IPS-18a (cell line): ENCODE measurements around the gene RACK1.

Experiments
- H3K27ac ChIP-seq: one replicate; pipeline ENCODE4 v1.5.1; 2013; ENCODE audit warnings: low read length
- H3K27me3 ChIP-seq: one replicate; pipeline ENCODE4 v1.6.1; 2013; ENCODE audit warnings: mild to moderate bottlenecking, low read length; ENCODE audit not compliant: control insufficient read depth, insufficient read depth
- H3K36me3 ChIP-seq: one replicate; pipeline ENCODE4 v1.6.1; 2013; ENCODE audit warnings: low read depth, low read length; ENCODE audit not compliant: control insufficient read depth
- H3K4me1 ChIP-seq: one replicate; pipeline ENCODE4 v1.6.1; 2013; ENCODE audit warnings: low read depth, low read length; ENCODE audit not compliant: control insufficient read depth
- H3K4me3 ChIP-seq: one replicate; pipeline ENCODE4 v1.5.1; 2013; ENCODE audit warnings: low read length
- H3K9ac ChIP-seq: one replicate; pipeline ENCODE4 v1.6.1; 2013; ENCODE audit warnings: mild to moderate bottlenecking, low read length, moderate library complexity
- H3K9me3 ChIP-seq: one replicate; pipeline ENCODE4 v1.6.1; 2013; ENCODE audit warnings: low read depth, low read length; ENCODE audit not compliant: control insufficient read depth

RACK1 gene

GRCh38 chr5:181224390-181225229 lies 19.1 kb downstream of the RACK1 start:
- Histone ChIP-seq H3K4me1 (peaks cover 7% of the 10 kb centered on the region), H3K4me3 (peak overlapping the region; percentile 73), H3K27ac (peak overlapping the region; percentile 61), H3K36me3 (no peaks in the 10 kb centered on the region), H3K9ac (peak overlapping the region; percentile 70), H3K27me3 (no peaks in the 10 kb centered on the region), H3K9me3 (no peaks in the 10 kb centered on the region)

- no peaks in the 10 kb centered on the region for H3K9me3 ChIP-seq
- H3K4me3 ChIP-seq, result peak overlapping the region; percentile 73
- peak overlapping the region; percentile 70 for H3K9ac ChIP-seq
- peaks cover 7% of the 10 kb centered on the region for H3K4me1 ChIP-seq
- no peaks in the 10 kb centered on the region for H3K36me3 ChIP-seq
- no peaks in the 10 kb centered on the region for H3K27me3 ChIP-seq
- peak overlapping the region; percentile 61 for H3K27ac ChIP-seq
Measured at GRCh38 chr5:181223729-181224389, 19.8 kb downstream of the RACK1 start.

GRCh38 chr5:181223058-181223728 lies 20.5 kb downstream of the RACK1 start, which contains the start of gene TRIM41:
Gene TRIM41 (plus strand): TSS chr5:181223281. CDS start chr5:181224000, 719 bp downstream.
- no peaks in the 10 kb centered on the region for H3K27me3 ChIP-seq
- no peaks in the 10 kb centered on the region for H3K9me3 ChIP-seq
- H3K27ac ChIP-seq, result peak within 1 kb of the TSS; percentile 61
- peak within 1 kb of the TSS; percentile 70 for H3K9ac ChIP-seq
- peaks cover 7% of the 10 kb centered on the region for H3K4me1 ChIP-seq
- peak within 1 kb of the TSS; percentile 73 for H3K4me3 ChIP-seq
- no peaks in the 10 kb centered on the region for H3K36me3 ChIP-seq

DNA sequence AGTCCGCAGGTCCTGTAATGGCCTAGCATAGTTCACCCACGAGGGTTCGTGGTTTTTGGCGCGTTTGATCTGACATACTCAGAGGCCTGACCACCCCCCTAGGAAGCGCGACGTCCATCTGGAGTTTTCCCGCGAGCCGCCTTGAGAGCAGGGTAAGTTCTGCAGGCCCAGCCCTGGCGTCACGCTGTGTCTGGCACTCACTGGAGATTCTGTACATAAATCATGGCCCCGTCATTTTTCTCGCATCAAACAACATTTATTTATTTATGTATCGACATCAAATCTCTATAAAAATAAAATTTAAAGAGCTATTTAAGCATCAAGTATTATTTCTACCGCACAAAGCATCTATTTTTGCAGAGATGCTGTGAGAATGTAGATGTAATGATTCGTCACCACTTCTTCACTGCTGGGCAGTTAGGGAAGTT lies 21.1 kb downstream of the RACK1 start:
- Histone ChIP-seq H3K27ac (no peak overlapping the region), H3K36me3 (no peaks in the 10 kb centered on the region), H3K27me3 (peaks cover 4% of the 10 kb centered on the region), H3K9ac (peak overlapping the region; percentile 70), H3K4me1 (peaks cover 11% of the 10 kb centered on the region), H3K4me3 (peak overlapping the region; percentile 73), H3K9me3 (no peaks in the 10 kb centered on the region)

- H3K9me3 ChIP-seq, result no peaks in the 10 kb centered on the region
- H3K27me3 ChIP-seq, result peaks cover 7% of the 10 kb centered on the region
- H3K4me3 ChIP-seq, result peak overlapping the region; percentile 73
- H3K36me3 ChIP-seq, result no peaks in the 10 kb centered on the region
- H3K9ac ChIP-seq, result peak overlapping the region; percentile 70
- H3K4me1 ChIP-seq, result peaks cover 14% of the 10 kb centered on the region
- no peak overlapping the region for H3K27ac ChIP-seq
Measured at GRCh38 chr5:181221792-181222629, 21.7 kb downstream of the RACK1 start.

DNA sequence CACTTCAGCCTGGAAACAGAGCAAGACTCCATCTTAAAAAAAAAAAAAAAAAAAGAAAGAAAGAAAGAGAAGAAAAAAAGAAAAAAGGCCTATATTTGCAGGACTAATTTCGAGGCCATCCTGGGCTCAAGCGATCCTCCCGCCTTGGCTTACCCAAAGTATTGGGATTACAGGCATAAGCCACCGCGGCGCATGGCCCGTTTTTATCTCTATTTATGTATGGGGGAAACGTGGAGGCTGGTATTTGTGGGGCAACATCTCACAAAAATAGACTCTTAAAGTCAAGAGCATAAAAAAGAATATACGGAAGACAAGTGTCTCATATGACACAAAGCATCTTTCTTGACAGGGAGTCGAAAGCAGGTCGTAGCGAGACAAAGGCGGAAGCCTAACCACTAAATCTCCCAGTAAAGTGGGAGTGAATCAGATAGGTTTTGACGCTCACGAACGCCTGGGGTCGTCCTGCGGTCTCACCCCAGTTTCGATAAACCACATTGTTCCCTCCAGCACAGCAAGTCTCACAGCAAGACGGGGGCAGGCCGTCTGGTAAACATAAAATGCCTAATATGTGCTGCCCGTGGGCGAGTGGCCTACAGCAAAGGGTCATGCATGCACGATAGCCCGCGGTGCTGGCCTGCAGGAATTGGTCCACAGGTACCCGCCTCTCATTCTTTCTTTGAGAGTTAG lies 22.5 kb downstream of the RACK1 start:
- H3K9ac ChIP-seq, result no peak overlapping the region
- peaks cover 13% of the 10 kb centered on the region for H3K27me3 ChIP-seq
- H3K27ac ChIP-seq, result no peak overlapping the region
- H3K9me3 ChIP-seq, result no peaks in the 10 kb centered on the region
- peak overlapping the region; percentile 73 for H3K4me3 ChIP-seq
- H3K4me1 ChIP-seq, result peaks cover 14% of the 10 kb centered on the region
- no peaks in the 10 kb centered on the region for H3K36me3 ChIP-seq

DNA sequence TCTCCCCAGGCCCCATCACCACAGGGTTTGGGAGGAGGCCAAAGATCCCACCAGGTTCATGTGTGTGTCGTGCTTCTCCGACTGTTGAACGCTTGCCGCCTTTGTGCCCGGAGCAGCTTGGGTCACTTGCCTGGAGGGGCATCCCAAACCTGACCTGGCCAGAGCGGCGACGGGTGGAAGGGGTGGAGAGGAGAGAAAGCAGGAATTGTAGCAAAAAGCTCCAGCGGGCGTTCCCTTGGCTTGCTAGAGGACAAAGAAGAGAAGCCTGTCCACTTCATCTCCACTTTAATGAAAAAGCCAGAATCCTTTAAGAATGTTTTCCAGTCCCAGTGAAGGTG lies 23.6 kb downstream of the RACK1 start:
- Histone ChIP-seq H3K4me1 (peaks cover 14% of the 10 kb centered on the region), H3K27me3 (peaks cover 18% of the 10 kb centered on the region), H3K9ac (no peak overlapping the region), H3K9me3 (no peaks in the 10 kb centered on the region), H3K4me3 (no peak overlapping the region), H3K36me3 (no peaks in the 10 kb centered on the region), H3K27ac (no peak overlapping the region)

DNA sequence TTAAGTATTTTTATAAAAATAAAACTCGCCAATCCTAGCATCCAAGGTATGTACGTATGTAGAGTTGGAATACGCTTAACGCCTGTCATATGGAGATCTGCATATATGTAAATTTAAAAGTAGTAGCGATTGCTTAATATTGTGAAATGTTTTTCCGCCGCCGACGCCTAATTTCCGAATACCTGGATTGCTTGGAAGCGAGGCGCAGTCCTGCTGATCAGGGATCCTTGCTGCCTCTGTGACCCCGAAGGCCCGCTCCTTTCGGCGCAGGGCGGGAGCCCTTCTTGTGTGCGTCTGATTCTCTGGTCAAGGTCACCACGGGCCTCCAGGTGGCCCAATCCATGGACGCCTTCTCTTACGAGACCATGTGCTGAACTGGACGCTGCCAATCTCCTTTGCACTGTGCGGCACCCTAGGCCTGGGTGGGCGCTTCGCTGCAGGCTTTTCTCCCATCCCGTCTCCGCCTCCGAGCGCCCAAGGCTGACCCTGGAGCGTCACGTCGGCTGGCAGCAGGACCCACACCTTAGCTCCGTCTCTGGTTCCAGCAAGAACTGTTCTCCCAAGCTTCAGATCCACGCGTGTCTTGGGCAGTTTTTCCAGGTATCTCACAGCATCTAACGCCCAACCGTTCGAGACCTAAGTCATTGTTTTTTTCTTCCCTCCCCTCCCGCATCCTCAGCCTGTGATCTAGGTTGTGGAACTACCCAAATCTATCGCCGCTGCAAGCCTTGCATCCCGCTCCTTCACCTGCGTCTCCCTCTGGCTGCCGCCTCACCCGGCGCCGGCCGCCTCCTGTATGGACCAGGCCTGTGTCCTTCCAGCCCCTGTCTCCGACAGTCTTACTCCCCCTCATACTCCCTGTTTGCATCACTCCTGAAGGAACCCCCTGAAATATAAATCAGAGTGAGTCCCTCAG lies 24.2 kb downstream of the RACK1 start:
- Histone ChIP-seq H3K9me3 (no peaks in the 10 kb centered on the region), H3K4me3 (no peak overlapping the region), H3K27ac (no peak overlapping the region), H3K27me3 (peaks cover 18% of the 10 kb centered on the region), H3K36me3 (no peaks in the 10 kb centered on the region), H3K9ac (no peak overlapping the region), H3K4me1 (peaks cover 12% of the 10 kb centered on the region)

DNA sequence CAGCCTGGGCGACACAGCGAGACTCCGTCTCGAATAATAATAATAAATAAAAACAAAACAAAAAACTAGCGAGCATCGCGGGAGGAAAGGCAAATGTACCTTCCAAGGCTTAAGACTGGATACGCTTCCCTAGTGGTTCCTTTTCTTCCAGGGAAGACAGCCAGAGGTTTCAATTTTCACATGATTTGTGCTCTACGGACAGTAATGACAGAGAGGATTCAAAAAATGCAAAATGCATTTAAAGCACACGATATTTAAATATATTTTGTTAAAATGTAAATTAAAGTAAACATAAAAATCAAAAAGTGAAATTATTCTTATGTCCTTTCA lies 24.9 kb downstream of the RACK1 start:
- Histone ChIP-seq H3K9me3 (no peaks in the 10 kb centered on the region), H3K9ac (no peak overlapping the region), H3K4me3 (peak overlapping the region; percentile 84), H3K27me3 (peaks cover 18% of the 10 kb centered on the region), H3K36me3 (no peaks in the 10 kb centered on the region), H3K4me1 (peaks cover 6% of the 10 kb centered on the region), H3K27ac (no peak overlapping the region)

GRCh38 chr5:181217803-181218062 lies 26.0 kb downstream of the RACK1 start:
- no peak overlapping the region for H3K27ac ChIP-seq
- H3K27me3 ChIP-seq, result peaks cover 18% of the 10 kb centered on the region
- no peak overlapping the region for H3K9ac ChIP-seq

More at GRCh38 chr5:181217803-181218062, 26.0 kb downstream of the RACK1 start:
- peaks cover 6% of the 10 kb centered on the region for H3K4me1 ChIP-seq
- H3K4me3 ChIP-seq, result peak overlapping the region; percentile 84
- H3K9me3 ChIP-seq, result no peaks in the 10 kb centered on the region
- no peaks in the 10 kb centered on the region for H3K36me3 ChIP-seq
